ENCODE measurements around the gene EGFR. TPM values are rescaled to one million over a fixed set of nuclear protein-coding genes. Genes with fewer than 3 reads are reported as not detected.

The EGFR gene
- total RNA-seq, 2 donors from 2014 or later: 54.8 to 56.7 TPM

- Histone ChIP-seq H3K27me3 (replicated peaks; ENCODE audit: insufficient read depth) (no peaks in the 10 kb centered on the region), H3K9me3 (no peaks in the 10 kb centered on the region), H3K4me3 (no peak overlapping the region), H3K4me1 (ENCODE audit: control insufficient read depth in 1 of 2, low read depth in 2 of 2) (no peaks in the 10 kb centered on the region), H3K27ac (no peak overlapping the region), H3K36me3 (no peaks in the 10 kb centered on the region)
- ATAC-seq (ENCODE audit: insufficient number of reproducible peaks, low FRiP score, low read depth) (no peak), DNase-seq (ENCODE audit: low spot score) (no peak)
- no peak for TF ChIP-seq CTCF (IDR thresholded peaks at IDR 0.05)
These were observed 38.3 kb upstream of the EGFR start for GRCh38 chr7:54980521-54980920.

DNA sequence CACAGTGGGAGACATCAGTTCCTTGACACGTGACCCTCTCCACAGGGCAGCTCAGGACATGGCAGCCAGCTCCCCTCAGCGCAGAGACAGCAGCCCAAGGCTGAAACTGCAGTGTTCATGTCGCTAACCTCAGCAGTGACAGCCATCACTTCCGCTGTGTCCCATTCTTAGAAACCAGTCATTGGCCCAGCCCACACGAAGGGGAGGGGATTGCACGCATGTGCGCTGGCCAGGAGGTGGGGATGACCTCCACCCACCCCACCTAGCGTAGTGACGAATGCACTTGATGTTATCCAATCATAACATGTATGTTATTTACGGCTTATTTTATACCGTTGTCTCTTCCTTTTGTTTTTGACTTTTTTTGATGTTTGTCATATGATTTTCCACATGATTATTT lies 36.9 kb upstream of the EGFR start:
- Histone ChIP-seq H3K4me3 (no peak overlapping the region), H3K9me3 (no peaks in the 10 kb centered on the region), H3K27ac (no peak overlapping the region), H3K4me1 (ENCODE audit: control insufficient read depth in 1 of 2, low read depth in 2 of 2) (no peaks in the 10 kb centered on the region), H3K27me3 (replicated peaks; ENCODE audit: insufficient read depth) (no peaks in the 10 kb centered on the region), H3K36me3 (no peaks in the 10 kb centered on the region)
- ATAC-seq (ENCODE audit: insufficient number of reproducible peaks, low FRiP score, low read depth) (no peak), DNase-seq (ENCODE audit: low spot score) (no peak)
- TF ChIP-seq CTCF (IDR thresholded peaks at IDR 0.05): no peak

DNA sequence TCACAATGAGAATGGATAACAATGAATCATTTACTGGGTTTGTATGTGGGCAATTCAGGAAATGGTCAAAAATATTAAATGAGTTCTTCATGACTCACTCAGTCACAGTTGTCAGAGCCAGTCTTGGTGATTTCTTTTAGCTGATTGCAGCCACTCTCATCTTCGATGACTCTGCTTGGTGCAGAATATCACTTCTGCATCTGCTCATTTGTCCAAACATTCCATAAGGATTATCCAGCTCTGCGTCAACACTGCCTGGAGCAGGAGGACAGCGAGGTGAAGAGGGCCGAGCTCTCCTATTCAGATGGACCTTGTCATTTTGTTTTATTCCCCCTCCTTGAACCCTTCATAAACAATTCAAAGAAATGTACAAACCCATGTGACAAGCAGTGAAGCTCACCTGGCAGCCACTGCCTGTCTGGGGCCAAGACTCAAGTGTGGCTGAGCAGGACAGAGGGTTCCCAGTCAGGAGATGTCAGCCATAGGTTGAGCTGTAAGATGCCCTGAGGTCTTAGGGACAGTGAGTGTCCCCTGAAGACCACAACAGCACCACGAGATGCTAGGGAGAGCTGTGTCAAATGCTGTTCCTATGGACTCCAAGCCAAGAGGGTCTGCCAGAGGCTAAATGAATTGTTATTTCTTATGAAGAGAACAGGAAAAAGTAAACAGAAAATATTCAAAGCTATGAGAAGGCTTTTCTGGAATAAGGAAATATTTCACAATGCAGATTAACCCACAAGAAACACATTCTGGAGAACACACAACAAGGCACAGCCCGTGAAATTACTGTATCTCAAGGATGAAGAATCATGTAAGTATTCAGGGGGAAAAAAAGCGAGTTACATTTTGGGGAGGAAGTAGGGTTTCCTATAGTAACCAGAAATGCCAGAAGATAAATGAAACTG lies 33.1 kb upstream of the EGFR start:
- Histone ChIP-seq H3K27me3 (replicated peaks; ENCODE audit: insufficient read depth) (no peaks in the 10 kb centered on the region), H3K36me3 (no peaks in the 10 kb centered on the region), H3K4me1 (ENCODE audit: control insufficient read depth in 1 of 2, low read depth in 2 of 2) (no peaks in the 10 kb centered on the region), H3K27ac (no peak overlapping the region), H3K4me3 (no peak overlapping the region), H3K9me3 (no peaks in the 10 kb centered on the region)
- DNase-seq (ENCODE audit: low spot score): no peak
- no peak for ATAC-seq (ENCODE audit: insufficient number of reproducible peaks, low FRiP score, low read depth)
- no peak for TF ChIP-seq CTCF (IDR thresholded peaks at IDR 0.05)

DNA sequence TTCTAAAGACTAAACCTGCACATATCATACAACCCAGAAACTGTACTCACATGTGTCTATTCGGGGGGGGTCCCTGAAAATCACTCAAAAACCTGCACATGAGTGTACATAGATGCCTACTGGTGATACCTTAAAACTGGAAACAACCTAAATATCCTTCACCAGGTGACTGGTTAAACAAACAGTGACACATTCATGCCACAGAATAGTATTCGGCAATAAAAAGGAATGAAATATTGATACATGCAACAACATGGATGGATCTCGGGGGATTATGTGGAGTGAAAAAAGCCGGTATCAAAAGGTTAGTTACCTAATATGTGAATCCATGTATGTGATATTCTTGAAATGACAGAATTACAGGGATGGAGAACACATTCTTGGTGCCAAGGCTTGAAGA lies 32.1 kb upstream of the EGFR start:
- Histone ChIP-seq H3K9me3 (no peaks in the 10 kb centered on the region), H3K27ac (no peak overlapping the region), H3K27me3 (replicated peaks; ENCODE audit: insufficient read depth) (no peaks in the 10 kb centered on the region), H3K4me1 (ENCODE audit: control insufficient read depth in 1 of 2, low read depth in 2 of 2) (no peaks in the 10 kb centered on the region), H3K36me3 (no peaks in the 10 kb centered on the region), H3K4me3 (no peak overlapping the region)
- ATAC-seq (ENCODE audit: insufficient number of reproducible peaks, low FRiP score, low read depth): no peak
- no peak for DNase-seq (ENCODE audit: low spot score)
- TF ChIP-seq CTCF (IDR thresholded peaks at IDR 0.05): no peak

DNA sequence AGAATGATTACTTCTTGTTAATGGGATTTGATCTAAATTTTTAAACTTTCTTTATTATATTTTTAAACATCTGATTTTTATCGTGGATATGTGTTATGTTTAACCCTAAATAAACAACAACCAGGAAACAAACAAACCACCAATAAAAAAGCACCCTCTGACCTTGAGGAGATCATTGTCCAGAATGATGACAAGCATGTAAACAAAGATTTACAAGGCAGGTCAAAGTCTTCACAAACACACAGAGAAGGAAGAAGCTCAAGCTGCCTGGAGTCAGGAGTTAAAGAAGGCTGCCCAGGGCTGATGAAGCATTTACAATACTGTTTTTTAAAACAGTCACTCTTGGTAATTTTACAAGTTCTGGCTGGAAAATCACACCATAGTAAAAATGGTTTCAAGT lies 31.0 kb upstream of the EGFR start:
- DNase-seq (ENCODE audit: low spot score) (no peak), ATAC-seq (ENCODE audit: insufficient number of reproducible peaks, low FRiP score, low read depth) (no peak)
- Histone ChIP-seq H3K27me3 (replicated peaks; ENCODE audit: insufficient read depth) (no peaks in the 10 kb centered on the region), H3K36me3 (no peaks in the 10 kb centered on the region), H3K9me3 (no peaks in the 10 kb centered on the region), H3K4me3 (no peak overlapping the region), H3K27ac (no peak overlapping the region), H3K4me1 (ENCODE audit: control insufficient read depth in 1 of 2, low read depth in 2 of 2) (no peaks in the 10 kb centered on the region)
- no peak for TF ChIP-seq CTCF (IDR thresholded peaks at IDR 0.05)

Data from thoracic aorta (tissue), 2 donors.